GM18519 (cell line): Measurements from ENCODE around the gene FAM107B.
"Not testable (repeated sequence)": the region's sequence is repeated elsewhere in the genome, so short reads cannot be mapped to it uniquely, and the experiment has no call there.

Experiments
- ATAC-seq: cut with Tn5 transposase; IDR thresholded peaks from one replicate; pipeline ENCODE4 v1.9.1; 2021; ENCODE audit warnings: mild to moderate bottlenecking, moderate library complexity; ENCODE audit not compliant: unreplicated experiment, low FRiP score

FAM107B gene

DNA sequence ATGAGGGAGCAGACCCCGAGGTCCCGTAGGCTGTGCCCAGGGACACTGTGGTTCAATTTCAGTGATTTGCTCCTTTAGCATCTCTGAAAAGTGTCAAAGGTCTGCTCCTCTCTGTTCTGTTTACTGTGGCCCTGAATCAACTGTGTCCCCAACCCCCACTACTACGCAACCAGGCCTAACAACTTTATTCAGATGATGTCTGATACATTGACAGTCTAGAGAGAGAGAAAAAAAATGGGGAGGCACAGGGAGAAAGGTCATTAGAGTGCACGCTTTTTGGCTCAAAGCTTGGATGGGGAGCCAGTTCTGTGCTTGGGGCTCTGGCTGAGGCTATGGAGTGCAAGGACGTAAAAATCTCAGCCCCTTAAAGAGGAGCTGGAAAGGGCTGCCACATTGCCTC lies 77.9 kb downstream of the FAM107B start:
- ATAC-seq: no peak

DNA sequence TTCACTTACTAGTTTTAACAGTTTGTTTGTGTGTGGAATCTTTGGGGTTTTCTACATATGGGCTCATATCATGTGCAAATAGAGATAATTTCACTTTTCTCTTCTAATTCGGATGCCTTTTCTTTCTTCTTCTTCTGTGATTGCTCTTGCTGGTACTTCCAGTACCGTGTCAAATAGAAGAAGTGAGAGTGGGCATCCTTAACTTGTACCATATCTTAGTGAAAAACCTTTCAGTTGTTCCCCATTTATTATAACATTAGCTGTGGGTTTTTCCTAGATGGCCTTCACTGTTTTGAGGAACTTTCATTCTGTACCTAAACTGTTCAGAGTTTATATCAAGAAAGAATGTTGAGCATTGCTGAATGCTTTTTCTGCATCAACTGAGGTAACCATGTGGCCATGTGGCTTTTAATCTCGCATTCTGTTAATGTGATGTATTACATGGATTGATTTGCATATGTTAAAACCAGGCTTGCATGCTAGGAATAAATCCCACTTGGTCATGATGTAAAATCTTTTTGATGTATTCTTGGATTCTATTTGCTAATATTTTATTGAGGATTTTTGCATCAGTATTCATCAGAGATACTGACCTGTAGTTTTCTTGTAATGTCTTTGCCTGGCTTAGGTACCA lies 78.7 kb downstream of the FAM107B start:
- no peak for ATAC-seq

DNA sequence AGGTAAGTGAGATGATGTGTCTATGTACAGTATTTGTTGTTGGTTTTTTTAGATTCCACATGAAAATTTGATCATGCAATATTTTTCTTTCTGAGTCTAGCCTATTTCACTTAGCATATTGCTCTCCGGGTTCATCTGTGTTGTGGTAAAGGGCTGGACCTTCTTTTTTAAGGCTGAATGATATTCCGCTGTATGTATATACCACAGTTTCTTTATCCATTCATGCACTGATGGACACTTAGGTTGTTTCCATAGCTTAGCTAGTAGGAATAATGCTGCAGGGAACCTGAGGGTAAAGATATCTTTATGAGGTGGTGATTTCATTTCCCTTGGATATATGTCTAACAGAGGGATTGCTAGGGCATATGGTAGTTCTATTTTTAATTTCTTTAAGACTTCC lies 80.8 kb downstream of the FAM107B start:
- ATAC-seq: no peak

DNA sequence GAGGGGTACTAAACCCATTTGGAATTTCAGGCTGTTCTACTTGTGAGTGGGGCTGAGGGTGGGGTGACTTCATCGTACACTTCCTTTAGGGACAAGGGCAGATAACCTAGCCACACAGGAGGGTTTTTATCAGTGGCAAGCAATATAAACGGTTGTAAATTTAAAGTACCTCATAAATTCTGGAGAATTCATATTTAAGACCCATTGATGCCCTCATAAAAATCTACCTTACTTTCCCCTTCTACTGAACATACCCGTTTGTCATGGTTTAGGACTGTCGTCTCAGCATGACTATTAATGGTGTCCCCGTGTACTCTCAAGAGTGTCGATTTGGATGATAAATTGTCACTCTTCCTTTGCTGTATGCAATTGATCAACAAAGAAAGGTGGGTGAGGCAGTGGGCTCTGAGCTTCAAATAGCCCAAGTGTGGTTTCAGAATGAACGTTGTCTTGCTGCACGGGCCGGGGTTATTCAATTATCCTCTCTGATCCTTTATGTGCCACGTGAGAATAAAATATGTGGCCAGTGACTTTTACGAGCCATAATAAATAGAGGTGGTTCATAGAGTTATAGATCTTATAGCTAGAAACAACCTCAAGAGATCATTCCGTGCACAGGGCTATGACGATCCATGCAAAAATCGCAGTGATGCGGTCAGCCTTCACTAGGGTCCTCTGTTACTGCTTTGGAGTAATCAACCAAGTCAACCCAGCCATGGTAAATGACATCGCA lies 82.2 kb downstream of the FAM107B start:
- no peak for ATAC-seq

DNA sequence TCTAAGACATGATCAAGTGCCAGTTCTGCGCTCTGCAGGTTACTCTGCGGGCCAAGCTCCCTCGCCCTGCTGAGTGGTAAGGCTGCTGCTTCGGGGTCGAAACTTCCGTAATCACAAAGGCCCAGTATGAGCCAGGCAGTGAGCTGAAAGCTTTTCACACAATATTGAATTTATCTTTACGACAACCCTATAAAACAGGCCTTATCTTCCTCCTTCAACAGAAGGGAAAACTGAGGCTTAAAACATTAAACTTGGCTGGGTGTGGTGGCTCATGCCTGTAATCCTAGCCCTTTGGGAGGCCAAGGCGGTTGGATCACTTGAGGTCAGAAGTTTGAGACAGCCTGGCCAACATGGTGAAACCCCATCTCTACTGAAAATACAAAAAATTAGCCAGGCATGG lies 83.3 kb downstream of the FAM107B start:
- ATAC-seq: no peak

DNA sequence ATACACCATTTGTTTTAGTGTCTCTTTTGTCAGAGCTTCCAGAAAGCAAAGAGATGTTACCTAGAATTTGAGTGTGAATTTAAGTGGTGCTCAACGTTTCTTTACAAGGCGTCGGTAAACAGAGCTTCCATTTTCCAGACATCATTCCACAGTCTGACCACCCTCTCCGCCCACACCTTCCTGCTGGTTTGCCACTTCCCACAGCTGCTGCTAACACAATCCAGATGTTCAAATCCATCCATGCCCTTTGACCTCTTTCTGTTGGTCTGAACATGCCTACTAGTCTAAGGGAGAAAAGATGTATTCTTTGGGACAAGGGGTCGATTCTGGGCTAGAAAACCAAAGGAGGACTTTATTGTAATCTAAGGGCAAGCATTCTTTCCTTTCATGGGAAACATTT lies 86.1 kb downstream of the FAM107B start:
- ATAC-seq: no peak

DNA sequence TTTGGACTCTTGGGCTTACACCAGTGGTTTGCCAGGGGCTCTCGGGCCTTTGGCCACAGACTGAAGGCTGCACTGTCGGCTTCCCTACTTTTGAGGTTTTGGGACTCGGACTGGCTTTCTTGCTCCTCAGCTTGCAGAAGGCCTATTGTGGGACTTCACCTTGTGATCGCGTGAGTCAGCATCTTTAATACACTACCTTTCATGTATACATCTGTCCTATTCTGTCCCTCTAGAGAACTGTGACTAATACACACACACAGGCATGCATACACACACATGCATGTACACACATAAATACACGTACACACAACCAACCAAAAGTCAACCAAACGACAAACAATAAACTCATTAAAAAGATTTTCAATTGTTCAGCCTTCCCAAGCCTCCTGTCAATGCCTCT lies 86.5 kb downstream of the FAM107B start:
- not testable (repeated sequence) for ATAC-seq

DNA sequence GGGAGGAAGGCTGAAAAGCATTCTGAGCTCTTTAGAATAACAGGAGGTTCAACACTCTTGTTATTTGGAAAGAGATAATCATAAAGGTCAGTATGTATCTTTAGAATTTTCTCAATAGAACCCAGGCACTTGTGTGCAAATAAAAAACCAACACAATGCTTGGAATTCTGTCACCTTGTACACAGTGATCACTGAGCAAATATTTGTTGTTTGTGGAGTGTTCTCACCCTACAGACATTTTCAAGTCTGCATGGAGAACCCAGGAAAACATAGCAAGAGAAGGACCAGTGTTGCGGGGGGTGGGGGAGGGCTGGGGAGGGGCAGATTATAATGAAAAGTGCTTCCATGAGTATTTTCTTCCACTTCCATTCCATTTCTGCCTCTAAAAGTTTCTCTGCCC lies 87.4 kb downstream of the FAM107B start:
- ATAC-seq: no peak

DNA sequence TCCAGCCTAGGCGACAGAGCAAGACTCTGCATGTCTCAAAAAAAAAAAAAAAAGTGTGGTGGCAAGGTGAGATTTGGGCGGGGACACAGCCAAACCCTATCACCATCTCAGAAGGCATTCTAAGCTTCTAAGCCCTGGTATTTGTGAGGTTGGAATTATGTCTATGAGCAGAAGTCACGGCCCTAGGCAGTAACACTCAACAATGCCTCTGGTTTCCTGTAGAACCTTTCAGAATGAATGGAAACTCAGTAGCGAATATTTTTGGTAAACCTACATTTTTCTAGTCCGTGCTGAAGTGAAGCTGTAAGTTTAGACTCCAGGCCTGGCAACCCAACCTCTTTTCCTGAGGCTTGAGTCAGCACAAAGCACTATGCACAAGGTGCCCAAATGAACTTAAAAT lies 88.3 kb downstream of the FAM107B start:
- no peak for ATAC-seq

DNA sequence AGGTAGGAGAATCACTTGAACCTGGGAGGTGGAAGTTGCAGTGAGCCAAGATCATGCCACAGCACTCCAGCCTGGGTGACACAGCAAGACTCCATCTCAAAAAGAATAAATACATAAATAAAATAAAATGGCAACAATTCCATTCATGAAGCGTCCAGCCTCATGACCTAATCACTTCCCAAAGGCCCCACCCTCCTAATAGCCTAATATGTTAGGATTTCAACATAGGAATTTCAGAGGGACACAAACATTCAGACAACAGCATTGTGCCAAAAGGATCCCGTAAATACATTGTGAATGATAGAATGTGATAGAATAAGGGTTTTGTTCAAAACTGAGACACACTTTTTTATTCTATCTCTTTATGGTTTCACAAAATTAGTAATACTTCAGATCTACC lies 90.3 kb downstream of the FAM107B start:
- no peak for ATAC-seq

DNA sequence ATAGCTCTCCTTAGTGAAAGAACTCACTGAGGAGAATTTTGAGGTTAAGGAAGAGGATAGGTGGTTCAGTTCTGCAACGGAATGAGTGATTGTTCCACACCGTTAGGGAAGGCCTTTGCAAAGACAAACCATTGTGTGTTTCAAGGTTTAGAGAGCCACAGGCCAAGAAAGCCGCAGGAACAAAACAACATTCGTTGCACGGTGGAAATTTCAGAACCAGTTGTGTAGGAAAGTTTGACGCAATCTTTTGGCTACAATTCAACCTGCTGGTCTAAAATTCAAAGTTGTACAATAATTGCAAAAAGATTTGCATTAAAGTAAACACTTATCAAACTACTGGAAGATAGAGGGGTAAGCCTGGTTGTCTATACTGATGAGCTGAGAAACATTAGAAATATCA lies 91.4 kb downstream of the FAM107B start:
- ATAC-seq: no peak

DNA sequence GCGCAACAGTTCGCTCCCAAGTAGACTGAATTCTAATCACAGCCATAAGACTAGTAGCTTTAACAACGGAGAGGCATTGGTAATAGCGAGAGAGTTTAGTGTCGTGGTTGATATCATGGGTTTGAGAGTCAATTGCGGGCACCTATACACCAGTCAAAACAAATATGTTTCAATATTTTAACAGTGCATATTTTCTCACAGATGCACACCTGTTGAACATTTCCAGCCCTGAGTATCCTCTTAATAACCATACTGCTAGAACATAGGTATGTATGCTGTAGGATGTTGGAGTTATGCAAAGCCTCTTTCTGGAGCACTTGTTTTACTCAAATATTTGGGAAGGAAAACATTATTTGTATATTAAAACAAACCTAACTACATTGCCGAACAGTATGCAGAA lies 92.9 kb downstream of the FAM107B start:
- no peak for ATAC-seq

DNA sequence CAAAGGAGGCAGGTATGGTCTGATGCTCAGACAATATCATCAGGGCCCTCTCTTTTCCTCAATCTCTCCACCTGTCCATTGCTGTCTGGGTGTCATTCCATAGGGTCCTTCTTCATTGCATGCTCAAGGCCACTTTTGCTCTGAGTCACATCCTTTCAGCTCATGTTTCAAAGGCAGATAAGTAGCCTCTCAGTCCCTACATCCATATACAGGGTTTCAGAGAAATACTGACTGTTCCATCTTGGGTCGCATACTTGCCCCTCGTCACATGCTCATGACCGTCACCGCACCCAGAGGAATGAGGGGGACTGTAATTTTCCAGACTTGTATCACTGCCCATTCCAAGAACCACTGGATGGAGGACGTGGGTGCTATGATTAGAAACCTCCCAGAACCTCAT lies 93.4 kb downstream of the FAM107B start:
- no peak for ATAC-seq

DNA sequence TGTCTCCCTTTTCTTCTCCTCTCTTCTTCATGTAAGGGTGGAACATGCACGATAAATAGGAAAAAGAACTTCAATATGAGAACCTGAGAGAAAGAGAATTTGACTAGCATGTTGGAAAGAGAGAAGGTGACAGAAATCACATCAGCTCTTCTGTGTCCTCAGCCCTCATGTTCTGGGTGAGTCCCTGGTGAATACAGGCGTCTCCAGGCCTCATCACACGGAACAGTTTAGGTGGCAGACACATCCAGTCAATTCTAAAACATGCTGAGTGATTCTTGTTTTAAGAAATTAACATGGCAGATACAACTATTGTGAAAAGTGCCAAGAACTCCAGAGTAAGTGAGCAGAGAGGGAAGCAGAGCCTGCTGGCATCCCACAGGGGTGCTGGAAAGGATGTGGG lies 96.1 kb downstream of the FAM107B start:
- ATAC-seq: no peak

DNA sequence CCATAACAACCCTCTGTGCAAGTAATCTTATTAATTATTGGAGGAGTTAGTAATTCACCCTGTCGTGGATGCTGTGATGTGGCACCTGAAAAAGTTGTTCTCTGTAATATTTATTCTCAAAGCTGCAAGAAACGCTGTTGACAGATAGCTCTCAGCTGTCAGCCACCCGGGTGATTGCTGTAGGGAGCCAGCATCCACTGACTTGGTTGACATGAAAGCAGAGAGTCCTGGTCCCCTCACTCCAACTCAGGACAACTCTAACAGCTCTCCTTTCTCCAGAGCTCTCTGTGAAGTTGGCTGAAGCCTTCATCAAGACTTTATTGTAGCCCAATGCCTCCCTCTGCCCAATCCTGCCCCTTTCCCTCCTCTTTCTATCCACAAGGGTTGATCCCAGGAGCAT lies 98.0 kb downstream of the FAM107B start:
- ATAC-seq: no peak

DNA sequence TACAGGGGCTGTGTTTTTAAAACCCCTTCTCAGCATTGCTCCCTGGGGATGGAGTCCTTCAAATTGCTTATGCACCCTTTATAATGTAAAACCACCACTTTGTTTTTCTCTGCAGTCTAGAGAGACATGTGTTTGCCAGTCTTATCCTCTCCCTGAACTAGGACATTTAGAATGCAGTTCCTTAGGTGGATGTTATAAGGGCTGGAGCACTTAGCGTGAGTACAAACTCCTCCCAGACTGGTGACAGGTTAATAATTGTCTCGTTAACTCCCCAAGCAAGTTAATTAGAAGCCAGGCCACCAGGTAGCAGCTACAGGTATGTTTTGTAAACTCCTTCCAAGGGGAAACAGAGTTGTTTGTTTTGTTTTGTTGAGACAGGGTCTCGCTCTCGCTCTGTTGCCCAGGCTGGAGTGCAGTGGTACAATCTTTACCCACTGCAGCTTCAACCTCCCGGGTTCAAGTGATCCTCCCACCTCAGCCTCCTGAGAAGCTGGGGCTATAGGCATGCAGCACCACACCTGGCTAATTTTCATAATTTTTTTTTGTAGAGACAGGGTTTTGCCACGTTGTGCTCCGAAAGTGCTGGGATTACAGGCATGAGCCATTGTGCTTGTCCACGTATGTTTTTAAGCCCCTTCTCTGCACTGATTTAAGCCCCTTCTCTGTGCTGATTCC lies 100.2 kb downstream of the FAM107B start:
- no peak for ATAC-seq

DNA sequence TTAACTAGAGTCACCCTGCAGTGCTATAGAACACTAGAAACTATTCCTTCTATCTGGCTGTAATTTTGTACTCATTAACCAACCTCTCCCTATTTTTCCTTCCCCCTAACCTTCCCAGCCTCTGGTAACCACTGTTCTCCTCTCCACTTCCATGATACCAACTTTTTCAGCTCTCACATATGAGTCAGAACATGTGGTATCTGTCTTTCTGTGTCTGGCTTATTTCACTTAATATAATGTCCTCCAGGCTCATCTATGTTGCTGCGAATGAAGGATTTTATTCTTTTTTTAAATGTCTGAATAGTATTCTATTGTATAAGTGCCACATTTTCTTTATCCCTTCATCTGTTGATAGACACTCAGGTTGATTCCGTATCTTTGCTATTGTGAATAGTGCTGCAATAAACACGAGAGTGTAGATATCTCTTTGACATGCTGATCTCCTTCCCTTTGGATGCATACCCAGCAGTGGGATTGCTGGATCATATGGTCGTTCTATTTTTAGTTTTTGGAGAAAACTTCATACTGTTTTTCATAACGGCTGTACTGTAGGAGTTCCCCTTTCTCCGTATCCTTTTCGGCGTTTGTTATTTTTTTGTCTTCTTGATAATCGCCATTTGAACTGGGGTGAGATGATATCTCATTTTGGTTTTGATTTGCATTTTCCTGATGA lies 101.4 kb downstream of the FAM107B start:
- no peak for ATAC-seq

DNA sequence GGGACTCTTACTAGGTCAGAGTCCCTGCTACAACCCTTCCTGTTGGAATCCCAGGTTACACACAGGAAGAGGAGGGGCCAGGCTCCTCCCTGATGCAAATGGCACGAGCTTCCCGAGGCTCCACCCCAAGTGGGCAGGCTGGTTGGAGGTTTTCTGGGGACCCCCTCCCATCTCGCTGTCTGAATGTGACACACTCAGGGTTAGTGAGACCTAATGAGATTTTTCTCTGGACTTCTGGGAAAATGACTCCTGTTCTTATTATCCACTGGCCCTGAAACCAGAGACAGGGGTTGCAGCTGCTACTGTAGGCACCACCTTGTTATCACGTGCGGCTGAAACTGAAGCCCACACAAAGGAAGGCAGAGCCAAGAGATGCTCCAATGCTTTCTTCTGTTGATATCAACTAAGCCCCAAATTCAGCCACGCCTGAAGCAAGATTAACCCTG lies 103.3 kb downstream of the FAM107B start:
- ATAC-seq: no peak

DNA sequence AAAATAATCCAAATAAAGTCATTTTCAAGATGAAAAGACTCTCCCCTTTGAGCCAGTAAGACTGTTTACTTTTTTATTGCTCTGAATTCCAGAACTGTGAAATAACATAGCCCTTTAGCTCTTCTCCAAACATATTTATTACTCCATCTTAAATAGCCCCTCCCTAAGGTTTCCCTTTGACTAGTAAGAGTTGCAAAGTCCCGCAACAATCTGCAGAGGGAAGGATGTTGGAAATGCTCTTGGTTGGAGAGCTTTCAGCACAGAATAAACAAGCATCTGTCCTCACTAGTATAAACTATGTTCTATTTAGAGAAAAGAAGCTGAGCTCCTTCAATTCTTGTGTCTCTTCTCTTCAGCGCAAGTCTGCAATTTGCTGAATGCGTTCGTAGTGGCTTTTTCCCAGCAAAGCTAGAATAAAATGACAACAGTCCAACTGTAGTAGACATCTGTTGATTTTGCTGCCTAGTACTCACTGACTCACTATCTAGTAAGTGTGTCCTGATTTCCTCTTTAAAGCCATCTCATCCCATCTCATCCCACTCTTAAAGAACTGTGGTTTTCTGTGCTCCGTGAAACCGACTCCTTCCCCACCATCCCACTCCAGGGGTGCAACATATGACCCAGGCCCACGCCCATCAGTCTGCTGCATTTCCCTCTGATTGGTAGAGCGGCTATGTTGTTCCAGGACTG lies 104.0 kb downstream of the FAM107B start:
- no peak for ATAC-seq

DNA sequence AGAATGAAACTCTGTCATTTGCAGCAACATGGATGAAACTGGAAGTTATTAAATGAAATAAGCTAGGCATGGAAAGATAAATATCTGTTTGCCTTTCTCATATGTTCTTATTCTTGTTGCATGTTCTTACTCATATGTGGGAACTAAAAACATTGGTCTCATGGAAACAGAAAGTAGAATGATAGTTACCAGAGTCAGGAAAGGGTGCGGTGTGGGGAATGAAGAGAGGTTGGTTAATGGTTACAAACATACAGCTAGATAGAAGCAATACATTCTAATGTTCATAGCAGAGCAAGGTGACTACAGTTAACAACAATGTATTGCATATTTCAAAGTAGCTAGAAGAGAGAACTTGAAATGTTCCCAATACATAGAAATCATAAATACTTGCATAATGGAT lies 105.1 kb downstream of the FAM107B start:
- ATAC-seq: no peak

DNA sequence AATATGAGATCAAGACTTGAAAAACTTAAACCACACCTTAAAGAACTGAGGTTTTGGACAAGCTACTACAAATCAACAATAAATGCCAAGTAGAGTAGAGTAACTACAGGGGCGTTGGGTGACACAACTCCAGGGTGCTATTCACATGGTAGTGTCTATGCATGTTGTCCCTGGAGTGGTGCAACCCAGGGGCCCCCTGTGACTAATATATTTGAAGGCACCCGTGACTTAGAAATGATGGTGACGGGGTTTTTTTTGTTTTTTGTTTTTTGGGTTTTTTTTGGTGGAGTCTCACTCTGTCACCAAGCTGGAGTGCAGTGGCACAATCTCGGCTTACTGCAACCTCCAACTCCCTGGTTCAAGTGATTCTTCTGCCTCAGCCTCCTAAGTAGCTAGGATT lies 106.9 kb downstream of the FAM107B start:
- ATAC-seq: no peak
